Measurements from ENCODE around the gene CLTB. TPM values are rescaled to one million over a fixed set of nuclear protein-coding genes. Genes with fewer than 3 reads are reported as not detected.
"Not testable (repeated sequence)": the region's sequence is repeated elsewhere in the genome, so short reads cannot be mapped to it uniquely, and the experiment has no call there.

CLTB gene
- polyA plus RNA-seq, 1 donor from 2014 or later: 54.1 TPM

GRCh38 chr5:176415240-176415951 lies 943 bp downstream of the CLTB start:
- no peaks in the 10 kb centered on the region for H3K36me3 Mint-ChIP-seq

GRCh38 chr5:176414704-176415103 lies 1.6 kb downstream of the CLTB start:
- Mint-ChIP-seq H3K9me3 (no peaks in the 10 kb centered on the region), H3K4me1 (peaks cover 12 to 26% (median 16%) of the 10 kb centered on the region in 3 donors), H3K36me3 (no peaks in the 10 kb centered on the region), H3K27me3 (no peaks in the 10 kb centered on the region), H3K4me3 (peak overlapping the region; percentile 82 to 92 (median 85)), H3K27ac (peak overlapping the region; percentile 32 to 77 (median 46))

More at GRCh38 chr5:176415240-176415951, 943 bp downstream of the CLTB start:
- Mint-ChIP-seq H3K4me3 (peak overlapping the region; percentile 82 to 92 (median 85)), H3K27me3 (peaks cover 4% of the 10 kb centered on the region), H3K9me3 (no peaks in the 10 kb centered on the region), H3K4me1 (peaks cover 12 to 26% (median 16%) of the 10 kb centered on the region in 3 donors), H3K27ac (peak overlapping the region; percentile 32 to 77 (median 46))

- Mint-ChIP-seq H3K4me3 (no peak overlapping the region), H3K36me3 (no peaks in the 10 kb centered on the region), H3K27ac (no peak overlapping the region), H3K4me1 (peaks cover 12 to 26% (median 16%) of the 10 kb centered on the region in 3 donors), H3K9me3 (no peaks in the 10 kb centered on the region), H3K27me3 (no peaks in the 10 kb centered on the region)
These were observed 2.6 kb downstream of the CLTB start for GRCh38 chr5:176413709-176414191.

GRCh38 chr5:176413255-176413565 lies 3.1 kb downstream of the CLTB start:
- no peaks in the 10 kb centered on the region for H3K27me3 Mint-ChIP-seq
- H3K4me3 Mint-ChIP-seq: peak overlapping the region in 1 of 4 donors; percentile 52
- H3K9me3 Mint-ChIP-seq: no peaks in the 10 kb centered on the region
- peak overlapping the region in 1 of 3 donors; percentile 39 for H3K27ac Mint-ChIP-seq
- no peaks in the 10 kb centered on the region for H3K36me3 Mint-ChIP-seq
- H3K4me1 Mint-ChIP-seq: peaks cover 12 to 26% (median 16%) of the 10 kb centered on the region in 3 donors

- no peaks in the 10 kb centered on the region for H3K36me3 Mint-ChIP-seq
- peak overlapping the region in 1 of 3 donors; percentile 39 for H3K27ac Mint-ChIP-seq
- peaks cover 12 to 26% (median 16%) of the 10 kb centered on the region in 3 donors for H3K4me1 Mint-ChIP-seq
- no peaks in the 10 kb centered on the region for H3K27me3 Mint-ChIP-seq
- no peaks in the 10 kb centered on the region for H3K9me3 Mint-ChIP-seq
- H3K4me3 Mint-ChIP-seq: peak overlapping the region in 1 of 4 donors; percentile 52
These were observed 3.7 kb downstream of the CLTB start for GRCh38 chr5:176412517-176413254.

- Mint-ChIP-seq H3K4me1 (peaks cover 12 to 18% (median 13%) of the 10 kb centered on the region in 3 donors), H3K4me3 (no peak overlapping the region), H3K27ac (no peak overlapping the region), H3K9me3 (no peaks in the 10 kb centered on the region), H3K27me3 (no peaks in the 10 kb centered on the region), H3K36me3 (no peaks in the 10 kb centered on the region)
These were observed 5.7 kb downstream of the CLTB start for GRCh38 chr5:176410486-176411180.

GRCh38 chr5:176409765-176410164 lies 6.6 kb downstream of the CLTB start:
- Mint-ChIP-seq H3K27me3 (no peaks in the 10 kb centered on the region), H3K9me3 (no peaks in the 10 kb centered on the region), H3K36me3 (no peaks in the 10 kb centered on the region), H3K27ac (no peak overlapping the region), H3K4me3 (no peak overlapping the region), H3K4me1 (peaks cover 3 to 10% (median 5%) of the 10 kb centered on the region in 3 donors)

GRCh38 chr5:176408590-176408989 lies 7.7 kb downstream of the CLTB start:
- H3K27ac Mint-ChIP-seq: no peak overlapping the region
- no peaks in the 10 kb centered on the region for H3K36me3 Mint-ChIP-seq
- H3K27me3 Mint-ChIP-seq: no peaks in the 10 kb centered on the region
- peaks cover 0 to 3% (median 0%) of the 10 kb centered on the region in 3 donors for H3K4me1 Mint-ChIP-seq
- H3K4me3 Mint-ChIP-seq: no peak overlapping the region
- no peaks in the 10 kb centered on the region for H3K9me3 Mint-ChIP-seq

- H3K4me1 Mint-ChIP-seq, H3K36me3 Mint-ChIP-seq, H3K9me3 Mint-ChIP-seq, H3K4me3 Mint-ChIP-seq, H3K27me3 Mint-ChIP-seq: not testable (repeated sequence)
- peak overlapping the region in 1 of 3 donors; percentile 19 for H3K27ac Mint-ChIP-seq
These were observed 8.1 kb downstream of the CLTB start for GRCh38 chr5:176408252-176408573.

GRCh38 chr5:176407456-176408251 lies 8.7 kb downstream of the CLTB start:
- no peaks in the 10 kb centered on the region for H3K27me3 Mint-ChIP-seq
- H3K4me3 Mint-ChIP-seq: no peak overlapping the region
- H3K36me3 Mint-ChIP-seq: no peaks in the 10 kb centered on the region
- peaks cover 0 to 3% (median 0%) of the 10 kb centered on the region in 3 donors for H3K4me1 Mint-ChIP-seq
- H3K27ac Mint-ChIP-seq: peak overlapping the region in 1 of 3 donors; percentile 19
- no peaks in the 10 kb centered on the region for H3K9me3 Mint-ChIP-seq

- Mint-ChIP-seq H3K9me3 (no peaks in the 10 kb centered on the region), H3K36me3 (no peaks in the 10 kb centered on the region), H3K4me1 (peaks cover 0 to 6% (median 0%) of the 10 kb centered on the region in 3 donors), H3K27me3 (no peaks in the 10 kb centered on the region), H3K27ac (no peak overlapping the region), H3K4me3 (no peak overlapping the region)
These were observed 9.8 kb downstream of the CLTB start for GRCh38 chr5:176406436-176407052.

- Mint-ChIP-seq H3K4me1 (peaks cover 0 to 4% (median 0%) of the 10 kb centered on the region in 3 donors), H3K4me3 (no peak overlapping the region), H3K9me3 (no peaks in the 10 kb centered on the region), H3K27me3 (no peaks in the 10 kb centered on the region), H3K36me3 (no peaks in the 10 kb centered on the region), H3K27ac (no peak overlapping the region)
These were observed 10.5 kb downstream of the CLTB start for GRCh38 chr5:176405656-176406435.

- H3K4me3 Mint-ChIP-seq: no peak overlapping the region
- H3K27me3 Mint-ChIP-seq: no peaks in the 10 kb centered on the region
- peaks cover 0 to 4% (median 0%) of the 10 kb centered on the region in 3 donors for H3K4me1 Mint-ChIP-seq
- no peaks in the 10 kb centered on the region for H3K9me3 Mint-ChIP-seq
- peak overlapping the region in 2 of 3 donors; percentile 36 to 83 for H3K27ac Mint-ChIP-seq
- H3K36me3 Mint-ChIP-seq: peaks cover 1% of the 10 kb centered on the region
These were observed 14.8 kb downstream of the CLTB start for GRCh38 chr5:176401281-176402205.

Data from IgD-negative memory B cell (primary cell).